Measurements from ENCODE around the gene LTO1. TPM values are rescaled to one million over a fixed set of nuclear protein-coding genes. Genes with fewer than 3 reads are reported as not detected.

Gene LTO1
- total RNA-seq, 4 donors from 2014 or later = 13.3 to 35.2 (median 22.8) TPM

DNA sequence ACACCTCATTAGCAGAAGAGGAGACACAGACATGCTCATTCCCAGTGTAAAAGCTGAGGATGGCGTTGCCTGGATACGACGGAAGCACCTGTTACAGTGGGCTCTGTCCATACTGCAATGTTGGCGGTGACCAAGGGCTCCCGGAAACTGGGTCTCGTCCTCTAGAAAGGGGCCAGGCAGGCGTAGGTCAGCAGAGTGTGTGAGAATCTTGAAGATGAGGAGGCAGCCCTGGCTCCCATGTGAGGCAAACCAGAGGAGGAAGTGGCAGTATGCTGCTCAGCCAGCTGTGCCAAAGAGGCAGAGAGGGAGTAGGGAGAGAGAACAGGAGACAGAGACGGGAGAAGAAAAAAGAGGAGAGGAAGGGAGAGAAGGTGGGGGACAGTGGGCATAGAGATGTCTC is 10.3 kb downstream of the LTO1 start:
- TF ChIP-seq, protein P1, sequence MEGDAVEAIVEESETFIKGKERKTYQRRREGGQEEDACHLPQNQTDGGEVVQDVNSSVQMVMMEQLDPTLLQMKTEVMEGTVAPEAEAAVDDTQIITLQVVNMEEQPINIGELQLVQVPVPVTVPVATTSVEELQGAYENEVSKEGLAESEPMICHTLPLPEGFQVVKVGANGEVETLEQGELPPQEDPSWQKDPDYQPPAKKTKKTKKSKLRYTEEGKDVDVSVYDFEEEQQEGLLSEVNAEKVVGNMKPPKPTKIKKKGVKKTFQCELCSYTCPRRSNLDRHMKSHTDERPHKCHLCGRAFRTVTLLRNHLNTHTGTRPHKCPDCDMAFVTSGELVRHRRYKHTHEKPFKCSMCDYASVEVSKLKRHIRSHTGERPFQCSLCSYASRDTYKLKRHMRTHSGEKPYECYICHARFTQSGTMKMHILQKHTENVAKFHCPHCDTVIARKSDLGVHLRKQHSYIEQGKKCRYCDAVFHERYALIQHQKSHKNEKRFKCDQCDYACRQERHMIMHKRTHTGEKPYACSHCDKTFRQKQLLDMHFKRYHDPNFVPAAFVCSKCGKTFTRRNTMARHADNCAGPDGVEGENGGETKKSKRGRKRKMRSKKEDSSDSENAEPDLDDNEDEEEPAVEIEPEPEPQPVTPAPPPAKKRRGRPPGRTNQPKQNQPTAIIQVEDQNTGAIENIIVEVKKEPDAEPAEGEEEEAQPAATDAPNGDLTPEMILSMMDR (IDR thresholded peaks at IDR 0.05; ENCODE audit: low read depth) = no peak

DNA sequence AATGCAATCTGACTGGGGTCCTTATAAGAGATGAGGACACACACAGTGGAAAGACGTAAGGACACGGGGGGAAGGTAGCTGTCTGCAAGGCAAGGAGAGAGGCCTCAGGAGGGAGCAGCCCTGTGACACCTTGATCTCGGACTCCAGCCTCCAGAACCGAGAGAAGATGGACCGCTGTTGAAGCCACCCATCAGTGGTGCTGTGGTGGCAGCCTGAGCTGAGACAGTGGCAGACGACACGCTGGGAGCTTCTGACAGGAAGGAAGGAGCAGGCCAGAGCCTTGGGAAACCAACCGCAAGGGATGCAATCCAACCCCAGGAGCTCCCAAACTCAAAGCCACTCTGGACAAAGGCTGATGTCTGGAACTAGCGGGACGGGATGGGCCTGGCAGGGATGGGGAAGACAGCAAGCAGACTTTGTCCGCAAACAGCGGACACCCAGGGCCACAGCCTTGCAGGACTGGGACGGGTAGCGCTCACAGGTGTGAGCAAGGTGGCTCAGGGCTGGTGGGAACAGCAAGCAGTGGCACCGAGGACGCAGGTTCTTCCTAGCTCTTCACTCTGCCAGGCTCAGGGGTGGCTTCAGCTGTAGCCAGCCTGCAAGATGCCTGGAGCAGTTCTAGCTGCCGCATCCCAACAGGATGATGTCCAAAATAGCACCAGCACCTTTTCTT is 10.9 kb downstream of the LTO1 start:
- TF ChIP-seq, protein P1 (IDR thresholded peaks at IDR 0.05; ENCODE audit: low read depth) = no peak

DNA sequence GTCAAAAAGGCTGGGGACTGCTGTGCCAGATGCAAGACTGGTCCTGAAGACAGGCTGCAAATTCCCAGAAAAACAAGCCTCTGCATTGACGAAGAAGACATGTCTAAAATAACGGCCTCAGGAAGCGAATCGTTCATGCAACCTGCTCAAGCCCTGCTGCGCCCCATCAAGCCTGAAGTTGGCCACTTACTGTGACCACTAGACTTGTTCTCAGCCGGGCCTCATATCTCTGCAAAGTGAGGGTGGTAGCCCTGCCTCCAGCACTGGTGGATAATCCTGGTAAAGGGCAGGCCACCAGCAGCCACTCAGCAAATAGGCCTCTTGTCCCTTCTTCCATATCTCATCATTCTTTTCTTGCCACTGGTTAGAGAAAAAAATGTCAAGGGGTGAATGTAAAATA is 11.8 kb downstream of the LTO1 start:
- TF ChIP-seq, protein P1 (IDR thresholded peaks at IDR 0.05; ENCODE audit: low read depth) = no peak

DNA sequence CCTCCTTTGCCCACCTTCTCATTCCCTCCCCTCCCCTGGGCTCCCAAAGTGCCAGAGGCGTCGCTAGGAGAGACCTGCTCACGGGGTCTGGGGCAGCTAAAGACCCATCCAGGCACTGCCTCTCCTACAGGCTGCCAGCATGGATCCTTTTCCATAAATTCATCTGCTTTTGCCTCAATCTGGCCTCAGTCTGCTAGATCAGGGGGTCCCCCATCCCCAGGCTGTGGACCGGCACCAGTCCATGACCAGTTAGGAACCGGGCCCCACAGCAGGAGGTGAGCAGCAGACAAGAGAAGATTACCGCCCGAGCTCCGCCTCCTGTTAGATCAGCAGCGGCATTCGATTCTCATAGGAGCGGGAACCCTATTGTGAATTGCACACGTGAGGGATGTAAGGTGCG is 12.3 kb downstream of the LTO1 start:
- TF ChIP-seq, protein P1 (IDR thresholded peaks at IDR 0.05; ENCODE audit: low read depth) = no peak

DNA sequence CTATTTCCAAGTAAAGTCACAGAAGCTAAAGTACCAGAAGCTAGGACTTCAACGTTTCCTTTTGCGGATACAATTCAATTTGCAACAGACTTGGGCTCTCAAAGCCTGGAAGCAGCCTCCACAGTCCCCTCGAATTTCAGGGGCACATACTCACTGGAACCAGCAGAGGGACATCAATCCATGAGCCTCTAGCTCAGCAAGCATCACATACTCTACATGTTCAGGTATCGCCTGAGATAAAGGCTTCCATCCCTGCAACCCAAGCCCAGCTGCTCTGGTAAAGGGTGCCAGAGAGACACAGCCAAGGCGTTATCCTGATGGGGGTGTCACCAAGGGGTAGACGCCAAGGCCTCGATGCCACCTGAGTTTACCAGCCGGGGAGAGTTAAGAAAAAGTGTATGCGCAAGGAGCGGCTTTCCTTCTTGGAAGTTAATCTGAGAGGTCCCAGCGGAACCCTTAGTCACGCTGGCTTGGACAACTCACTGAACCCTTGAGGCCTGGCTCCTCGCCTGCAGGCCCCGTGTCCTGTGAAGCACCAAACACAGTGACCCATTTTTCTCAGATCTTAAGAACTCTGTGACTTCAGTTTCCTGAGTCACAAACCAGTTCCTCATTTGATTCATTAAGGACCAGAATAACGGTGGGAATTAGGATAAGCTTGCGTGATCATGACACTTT is 13.0 kb downstream of the LTO1 start:
- TF ChIP-seq, protein P1 (IDR thresholded peaks at IDR 0.05; ENCODE audit: low read depth) = no peak

DNA sequence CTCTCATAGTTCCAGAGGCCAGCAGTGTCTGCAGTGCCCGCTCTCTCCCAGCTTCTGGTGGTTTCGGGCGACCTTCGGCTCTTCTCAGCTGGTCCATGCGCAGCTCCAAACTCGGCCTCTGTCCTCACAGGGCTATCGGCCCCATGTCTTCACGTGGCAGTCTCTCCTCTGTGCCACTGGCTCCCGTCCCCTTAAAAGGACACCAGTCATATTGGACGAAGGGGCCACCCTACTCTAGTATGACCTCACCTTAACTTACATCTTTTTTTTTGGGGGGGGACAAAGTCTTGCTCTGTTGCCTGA is 13.8 kb downstream of the LTO1 start:
- TF ChIP-seq, protein P1 (IDR thresholded peaks at IDR 0.05; ENCODE audit: low read depth) = no peak

DNA sequence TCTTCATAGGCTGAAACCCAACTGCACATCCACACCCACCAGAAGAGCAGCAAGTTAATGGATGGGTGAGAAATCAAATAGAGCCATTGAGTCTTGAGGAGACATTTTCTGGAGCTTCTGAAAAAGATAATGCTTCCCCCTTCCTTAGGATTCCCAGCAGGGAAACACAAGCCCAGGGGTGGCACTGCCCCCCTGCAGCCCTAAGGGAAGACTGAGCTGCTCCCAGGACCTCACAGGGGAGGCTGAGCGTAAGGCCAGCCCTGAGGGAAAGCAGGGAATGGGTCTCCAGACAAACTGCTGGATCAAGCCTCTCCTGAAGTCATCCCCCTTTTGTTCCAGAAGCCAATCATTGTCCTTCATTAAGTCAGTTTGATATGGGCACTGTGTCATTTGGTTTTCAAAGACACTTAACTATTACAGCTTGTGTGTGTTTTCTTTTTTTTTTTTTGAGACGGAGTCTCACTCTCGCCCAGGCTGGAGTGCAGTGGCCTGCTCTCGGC is 15.1 kb downstream of the LTO1 start:
- TF ChIP-seq, protein P1 (IDR thresholded peaks at IDR 0.05; ENCODE audit: low read depth) = no peak
